K562 (cell line): Measurements from ENCODE around the gene LIPT1. TPM values are rescaled to one million over a fixed set of nuclear protein-coding genes. Genes with fewer than 3 reads are reported as not detected.

ENCODE experiments used
- AFF1 ChIP-seq, 2 experiments: fragments of 450-650 bp; IDR thresholded peaks; 2 replicates each; pipeline ENCODE4 v1.6.1; 2018; ENCODE audit warnings: mild to moderate bottlenecking in 2 of 2, low read depth in 1 of 2; ENCODE audit not compliant: partially characterized antibody in 2 of 2
- CREB3L1 ChIP-seq: fragments of 450-650 bp; IDR thresholded peaks from 2 replicates; pipeline ENCODE4 v1.6.1; 2014; ENCODE audit warnings: low read depth, mild to moderate bottlenecking, moderate library complexity, borderline replicate concordance
- FOXJ3 ChIP-seq: sonication (generic); formaldehyde crosslinking; IDR thresholded peaks from 2 replicates; pipeline ENCODE4 v1.4.0; 2020; ENCODE audit warnings: mild to moderate bottlenecking, missing genetic modification reagents
- JUN ChIP-seq, 2 experiments: sonication (generic) in 1 of 2; formaldehyde crosslinking in 1 of 2; IDR thresholded peaks; 2 replicates each; pipeline versions ENCODE4 v1.6.1 to v1.8.0; 2012 to 2022; ENCODE audit warnings: borderline replicate concordance in 2 of 2, mild to moderate bottlenecking in 2 of 2, improper control_type of control experiment in 1 of 2, low read depth in 1 of 2, low read length in 1 of 2, missing genetic modification reagents in 1 of 2
- MTA3 ChIP-seq: fragments of 450-650 bp; formaldehyde crosslinking; IDR thresholded peaks from 2 replicates; pipeline ENCODE4 v1.6.1; 2017; ENCODE audit warnings: mild to moderate bottlenecking, borderline replicate concordance
- PHF21A ChIP-seq: fragments of 450-650 bp; IDR thresholded peaks from 2 replicates; pipeline ENCODE4 v1.6.1; 2017; ENCODE audit warnings: low read depth, borderline replicate concordance
- ZHX1 ChIP-seq: fragments of 150-350 bp; conservative IDR thresholded peaks from 2 replicates; pipeline ENCODE4 v1.6.1; 2014; ENCODE audit warnings: low read length
- ZNF239 ChIP-seq: fragments of 250-450 bp; sonication (Bioruptor Pico); IDR thresholded peaks from 2 replicates; pipeline ENCODE4 v1.4.0; 2020; ENCODE audit warnings: mild to moderate bottlenecking
- ZNF274 ChIP-seq: IDR thresholded peaks from 2 replicates; pipeline ENCODE4 v1.6.1; 2011; ENCODE audit warnings: low read depth, mild to moderate bottlenecking, low read length, moderate library complexity, borderline replicate concordance
- ZNF395 ChIP-seq: fragments of 200-800 bp; sonication (Bioruptor generic); IDR thresholded peaks from 2 replicates; pipeline ENCODE4 v1.6.1; 2017; ENCODE audit warnings: missing genetic modification characterization, missing compliant biosample characterization
- ZNF512 ChIP-seq: IDR thresholded peaks from 2 replicates; pipeline ENCODE4 v1.6.1; 2016; ENCODE audit warnings: missing genetic modification characterization, missing compliant biosample characterization
- polyA plus RNA-seq, 8 experiments: library from polyadenylated mRNA; depleted of rRNA in 4 of 8; stranded (reverse) in 5 of 8; unstranded in 3 of 8; fragments of >200 nt; fragmentation: Nextera tagmentation in 2 of 8; fragmentation: Illumina TruSeq in 1 of 8; extraction: Ambion mirVana in 2 of 8; extraction: Trizol in 1 of 8; gene quantifications; 2 replicates each; pipeline versions ENCODE4 v1.2.1 to v1.2.3, GENCODE V29; 2011 to 2014; ENCODE audit warnings: inconsistent platforms in 1 of 8, missing spikeins in 1 of 8
- total RNA-seq, 7 experiments: library from RNA; depleted of rRNA in 6 of 7; stranded (reverse); fragments of >200 nt in 6 of 7; fragmentation: Illumina TruSeq in 2 of 7; extraction: Trizol in 2 of 7; gene quantifications; 2 replicates each; pipeline versions ENCODE4 v1.2.1 to v1.2.3, GENCODE V29; 2011 to 2021; ENCODE audit warnings: low replicate concordance in 1 of 7

The LIPT1 gene
- total and polyA plus RNA-seq, 9 of the 15 experiments (the other 6 are each of a cell fraction or from before 2014, with no cell fraction given) = 6.4 to 18.3 (median 11.6) TPM

- TF ChIP-seq ZNF395 = no peak
- no peak for TF ChIP-seq ZNF239 (CRISPR knock-in tag)
- no peak; the same call in 1 of the 2 replicates for TF ChIP-seq MTA3
- TF ChIP-seq PHF21A = no peak
- TF ChIP-seq ZNF274 = no peak
- TF ChIP-seq ZHX1 = no peak
- TF ChIP-seq CREB3L1 = no peak
- TF ChIP-seq ZNF512 (tag) = no peak
- no peak for TF ChIP-seq AFF1 (IDR thresholded peaks at IDR 0.05; ENCODE audit: low read depth in 1 of 2, partially characterized antibody in 2 of 2)
- TF ChIP-seq JUN (IDR thresholded peaks at IDR 0.05; ENCODE audit: borderline replicate concordance, low read depth, low read length) = no peak
- TF ChIP-seq JUN (CRISPR knock-in tag; IDR thresholded peaks at IDR 0.05; ENCODE audit: borderline replicate concordance) = 0 out of 2 replicates have a peak, but pooled peaks have one; percentile 13
- TF ChIP-seq FOXJ3 (CRISPR knock-in tag) = no peak
Measured at GRCh38 chr2:99141110-99142108, 13.4 kb upstream of the LIPT1 start, which contains the start of gene C2orf15 (continued).
